Measurements from ENCODE around the gene CRMP1.

DNA sequence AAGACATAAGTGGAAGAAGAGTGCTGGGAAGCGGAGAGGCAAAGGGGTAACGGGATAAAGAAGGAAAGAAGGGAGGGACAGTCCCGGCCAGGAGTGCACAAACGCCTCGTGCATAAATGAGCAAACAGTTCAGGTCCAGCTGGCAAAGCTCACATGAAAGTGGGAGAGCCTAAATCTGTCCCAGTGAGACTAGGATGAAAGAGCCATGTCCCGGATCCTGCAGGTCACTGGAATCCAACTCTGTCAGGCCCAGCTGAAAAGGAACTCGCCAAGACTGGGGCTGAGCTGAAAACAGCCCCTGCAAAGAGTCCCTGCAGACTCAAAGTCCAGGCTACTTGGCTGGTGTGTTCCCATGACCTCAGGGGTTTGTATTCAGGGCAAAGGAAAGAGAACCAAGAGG is 38.0 kb upstream of the CRMP1 start:
- TF ChIP-seq, protein P1, sequence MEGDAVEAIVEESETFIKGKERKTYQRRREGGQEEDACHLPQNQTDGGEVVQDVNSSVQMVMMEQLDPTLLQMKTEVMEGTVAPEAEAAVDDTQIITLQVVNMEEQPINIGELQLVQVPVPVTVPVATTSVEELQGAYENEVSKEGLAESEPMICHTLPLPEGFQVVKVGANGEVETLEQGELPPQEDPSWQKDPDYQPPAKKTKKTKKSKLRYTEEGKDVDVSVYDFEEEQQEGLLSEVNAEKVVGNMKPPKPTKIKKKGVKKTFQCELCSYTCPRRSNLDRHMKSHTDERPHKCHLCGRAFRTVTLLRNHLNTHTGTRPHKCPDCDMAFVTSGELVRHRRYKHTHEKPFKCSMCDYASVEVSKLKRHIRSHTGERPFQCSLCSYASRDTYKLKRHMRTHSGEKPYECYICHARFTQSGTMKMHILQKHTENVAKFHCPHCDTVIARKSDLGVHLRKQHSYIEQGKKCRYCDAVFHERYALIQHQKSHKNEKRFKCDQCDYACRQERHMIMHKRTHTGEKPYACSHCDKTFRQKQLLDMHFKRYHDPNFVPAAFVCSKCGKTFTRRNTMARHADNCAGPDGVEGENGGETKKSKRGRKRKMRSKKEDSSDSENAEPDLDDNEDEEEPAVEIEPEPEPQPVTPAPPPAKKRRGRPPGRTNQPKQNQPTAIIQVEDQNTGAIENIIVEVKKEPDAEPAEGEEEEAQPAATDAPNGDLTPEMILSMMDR (IDR thresholded peaks at IDR 0.05) = no peak
- TF ChIP-seq POLR2A (IDR thresholded peaks at IDR 0.05) = no peak
